ENCODE results near the gene SREBF1.

SREBF1 gene

DNA sequence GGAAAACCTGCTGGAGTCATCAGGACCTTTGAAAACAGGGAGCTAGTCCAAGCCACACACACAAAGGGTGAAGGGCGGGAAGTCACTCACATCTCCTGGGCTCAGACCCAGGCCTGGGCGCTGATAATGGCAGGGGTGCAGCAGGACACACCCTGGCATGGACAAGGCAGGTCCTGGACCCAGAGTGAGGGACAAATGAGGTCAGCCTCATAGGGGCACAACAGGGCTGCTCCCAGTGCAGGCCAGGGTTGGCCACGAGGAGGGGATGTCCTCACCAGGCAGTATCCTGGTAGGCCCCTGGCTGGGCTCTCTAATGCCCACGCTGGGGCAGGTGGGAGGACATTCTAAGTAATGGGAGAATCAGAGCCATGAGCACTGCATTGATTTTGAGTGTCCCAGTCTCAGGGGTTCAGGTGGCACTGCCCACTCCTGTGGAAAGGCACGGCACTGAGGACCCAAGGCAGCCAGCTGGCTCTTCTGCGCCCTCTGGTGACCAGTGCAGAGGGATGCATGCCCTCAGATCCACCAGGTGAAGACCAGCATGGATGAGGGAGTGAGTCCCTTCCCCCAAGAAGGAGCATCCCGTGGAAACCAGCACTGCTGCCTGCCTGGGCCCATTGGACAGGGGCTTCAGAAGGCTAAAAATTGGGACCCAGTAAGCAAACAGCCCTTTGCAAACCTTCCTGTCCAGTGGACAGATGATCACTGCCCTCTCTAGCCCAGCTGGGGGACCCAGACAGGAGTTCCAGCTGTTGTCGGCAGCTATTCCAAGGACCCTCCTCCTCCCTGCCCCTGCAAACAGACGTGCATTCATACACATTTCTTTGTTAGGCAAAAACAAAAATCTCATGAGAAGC, 23.4 kb upstream of the SREBF1 start:
- DNase-seq (ENCODE audit: low read depth in 1 of 2, low spot score in 1 of 2): peak; percentile 39 to 49

DNA sequence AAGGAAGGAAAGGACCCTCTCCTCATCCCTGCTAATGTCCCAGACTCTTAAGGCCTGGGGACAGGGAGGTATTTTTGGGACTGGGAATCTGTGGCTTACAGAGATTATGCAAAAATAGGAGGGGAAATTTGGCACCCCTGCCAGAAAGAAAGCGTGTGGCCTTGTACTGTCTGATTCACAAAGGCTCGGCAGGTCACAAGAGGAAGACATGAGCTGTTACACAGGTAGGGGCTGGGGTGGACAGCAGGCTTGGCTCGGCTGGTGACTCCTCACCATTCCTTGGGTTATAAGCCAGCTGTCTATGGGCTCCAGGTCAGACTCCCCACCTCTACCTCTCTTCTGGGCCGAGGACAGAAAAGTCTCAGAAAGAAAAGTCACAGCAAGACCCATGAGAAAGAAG, 20.7 kb upstream of the SREBF1 start:
- no peak for DNase-seq (ENCODE audit: low read depth in 1 of 2, low spot score in 1 of 2)

- DNase-seq (ENCODE audit: low read depth in 1 of 2, low spot score in 1 of 2): no peak
Measured at GRCh38 chr17:17856386-17856785, 19.6 kb upstream of the SREBF1 start.

- no peak for DNase-seq (ENCODE audit: low read depth in 1 of 2, low spot score in 1 of 2)
Measured at GRCh38 chr17:17855976-17856375, 19.2 kb upstream of the SREBF1 start.

DNA sequence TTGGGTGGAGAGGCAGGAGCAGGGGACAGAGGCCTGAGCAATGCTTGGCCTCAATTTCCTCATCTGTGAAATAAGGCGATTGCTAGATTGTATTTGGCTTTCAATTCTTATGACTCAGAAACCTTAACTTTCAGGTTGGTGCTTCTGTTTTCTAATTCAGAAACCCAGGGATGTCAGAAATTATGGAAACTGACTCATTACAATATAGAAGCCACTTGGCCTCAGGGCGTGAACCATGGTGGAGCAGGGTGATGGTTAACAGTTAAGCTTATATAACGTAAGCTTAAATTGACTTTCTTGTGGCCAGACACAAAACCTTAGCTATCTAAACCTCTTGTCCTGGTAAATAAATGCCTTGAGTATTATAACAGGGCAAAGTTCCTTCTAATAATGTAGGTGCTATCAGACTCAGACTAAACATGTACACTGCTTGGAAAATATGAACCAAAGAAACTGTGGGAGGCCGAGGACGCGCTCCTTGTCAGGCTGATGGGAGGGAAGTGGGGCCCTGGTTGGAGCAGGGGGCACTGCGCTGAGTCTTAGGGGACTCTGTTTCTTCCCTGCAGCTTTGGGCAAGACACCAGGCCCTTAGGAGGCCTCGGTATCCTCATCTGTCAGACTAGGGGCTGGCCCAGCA, 17.1 kb upstream of the SREBF1 start:
- no peak for DNase-seq (ENCODE audit: low read depth in 1 of 2, low spot score in 1 of 2)

DNA sequence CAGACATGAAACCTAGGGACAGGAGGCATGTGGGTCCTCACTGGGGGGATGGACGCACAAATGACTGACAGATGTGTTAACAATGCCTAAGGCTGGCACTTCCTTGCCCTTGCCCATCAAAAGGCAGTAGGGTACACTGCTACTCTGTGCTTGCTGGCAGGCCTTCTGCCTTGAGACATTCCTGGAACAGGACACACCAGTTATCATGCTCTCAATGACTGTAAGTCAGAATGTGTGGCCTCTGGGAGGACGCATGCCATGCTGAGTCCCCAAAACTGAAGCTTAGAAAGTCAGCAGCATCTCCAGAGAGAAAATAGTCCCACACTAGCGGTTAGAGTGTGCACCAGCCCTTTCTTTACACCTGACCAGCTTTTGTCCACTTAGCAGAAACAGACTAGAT, 16.1 kb upstream of the SREBF1 start:
- DNase-seq (ENCODE audit: low read depth in 1 of 2, low spot score in 1 of 2): no peak

DNA sequence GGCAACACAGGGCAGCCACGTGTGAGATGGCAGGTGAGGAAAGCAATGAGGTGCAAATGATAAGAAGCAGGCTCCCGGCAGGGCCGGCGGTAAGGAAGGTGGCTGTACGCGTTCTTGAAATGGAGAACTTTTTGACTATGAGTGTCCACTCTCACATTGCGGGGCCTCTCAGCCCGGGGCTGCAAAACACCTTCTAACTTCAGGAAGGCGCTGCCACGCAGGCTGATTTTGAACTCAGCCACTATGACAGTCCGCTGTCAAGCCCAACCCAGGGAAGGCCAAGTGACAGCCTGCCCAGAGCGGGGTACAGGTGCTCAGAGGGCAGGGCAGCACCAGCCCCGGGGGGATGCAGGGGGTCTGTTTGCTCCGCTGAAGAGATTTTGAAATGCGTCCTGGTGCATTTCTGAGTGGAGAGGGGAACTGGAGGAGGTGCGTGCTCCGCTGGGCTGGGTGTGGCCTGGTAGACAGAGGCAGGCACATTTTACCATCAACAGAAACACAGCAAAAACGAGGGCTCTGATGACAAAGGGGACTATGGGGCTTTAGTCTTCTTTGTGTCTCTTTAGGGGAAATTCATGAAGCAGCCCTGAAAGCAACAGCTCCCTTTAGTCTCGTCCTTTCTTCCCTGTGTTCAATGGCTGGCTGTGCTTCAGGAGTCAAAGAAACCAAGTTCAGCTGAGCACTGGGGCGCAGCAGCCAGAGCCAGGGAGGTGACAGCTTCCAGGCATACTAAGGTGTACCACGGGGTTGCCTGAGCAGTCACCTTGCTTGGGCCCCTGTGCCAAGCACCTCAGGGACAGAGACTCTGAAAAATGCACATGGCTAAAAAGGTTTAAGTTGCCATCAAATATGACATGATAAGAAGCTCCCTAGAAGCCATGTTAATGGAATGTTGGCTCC, 14.6 kb upstream of the SREBF1 start:
- no peak for DNase-seq (ENCODE audit: low read depth in 1 of 2, low spot score in 1 of 2)

- peak; percentile 20 to 26 for DNase-seq (ENCODE audit: low read depth in 1 of 2, low spot score in 1 of 2)
Measured at GRCh38 chr17:17849845-17850373, 13.1 kb upstream of the SREBF1 start.

- peak; percentile 55 to 63 for DNase-seq (ENCODE audit: low read depth in 1 of 2, low spot score in 1 of 2)
Measured at GRCh38 chr17:17849147-17849820, 12.5 kb upstream of the SREBF1 start.

DNA sequence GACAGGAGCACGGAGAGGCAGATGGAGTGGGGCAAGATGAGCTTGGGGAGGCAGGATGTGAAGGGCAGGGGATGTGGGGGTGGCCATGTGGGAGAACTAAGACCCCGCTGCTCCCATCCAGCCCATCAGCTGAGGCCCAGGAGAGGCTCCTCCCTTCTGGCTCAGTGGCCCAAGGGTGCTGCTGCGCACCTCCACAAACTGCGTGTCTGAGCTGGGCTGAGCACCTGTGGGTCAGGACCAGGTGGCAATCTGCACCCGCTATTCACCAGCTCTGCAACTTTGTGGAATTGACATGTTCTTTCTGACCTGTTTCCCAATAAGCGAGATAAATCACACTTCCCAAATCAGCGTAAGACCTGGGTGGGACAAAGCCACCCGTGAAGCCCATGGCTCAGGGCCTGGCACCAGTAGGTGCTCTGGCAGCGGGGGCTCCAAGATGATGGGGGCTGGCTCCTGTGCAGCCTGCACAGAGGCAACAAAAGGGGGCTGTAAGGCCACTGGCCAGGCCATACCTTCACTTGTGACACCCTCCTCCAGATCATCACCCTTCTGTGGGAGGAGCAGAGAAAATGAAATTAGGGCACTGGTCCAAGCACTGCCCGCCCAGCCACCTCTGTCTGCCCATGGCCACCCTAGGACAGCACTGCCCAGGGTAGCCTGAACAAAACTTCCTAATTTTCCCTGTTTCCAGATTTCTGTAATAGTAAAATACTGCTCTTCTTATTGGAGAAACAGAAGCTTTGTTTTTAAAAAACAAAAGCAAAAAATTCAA, 11.7 kb upstream of the SREBF1 start:
- DNase-seq (ENCODE audit: low read depth in 1 of 2, low spot score in 1 of 2): no peak

DNA sequence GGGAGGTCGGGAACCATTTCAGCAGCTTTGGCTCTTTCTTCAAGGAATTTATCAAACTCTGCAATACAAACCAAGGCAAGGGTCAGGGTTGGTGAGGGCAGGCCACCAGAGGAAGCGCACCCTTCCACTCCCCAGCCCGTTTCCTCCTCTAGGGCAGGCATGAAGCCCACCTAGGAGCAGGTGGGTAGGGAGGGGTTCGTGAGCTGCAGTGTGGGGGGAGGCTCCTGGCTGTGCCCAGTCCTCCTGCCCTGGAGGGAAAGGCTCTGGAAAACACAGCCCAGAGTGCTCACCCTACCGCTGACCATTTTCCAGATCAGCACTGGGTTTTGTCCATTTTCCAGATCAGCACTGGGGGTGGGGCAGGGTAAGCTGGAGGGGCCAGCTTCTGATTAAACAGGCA, 10.9 kb upstream of the SREBF1 start:
- DNase-seq (ENCODE audit: low read depth in 1 of 2, low spot score in 1 of 2): no peak

DNA sequence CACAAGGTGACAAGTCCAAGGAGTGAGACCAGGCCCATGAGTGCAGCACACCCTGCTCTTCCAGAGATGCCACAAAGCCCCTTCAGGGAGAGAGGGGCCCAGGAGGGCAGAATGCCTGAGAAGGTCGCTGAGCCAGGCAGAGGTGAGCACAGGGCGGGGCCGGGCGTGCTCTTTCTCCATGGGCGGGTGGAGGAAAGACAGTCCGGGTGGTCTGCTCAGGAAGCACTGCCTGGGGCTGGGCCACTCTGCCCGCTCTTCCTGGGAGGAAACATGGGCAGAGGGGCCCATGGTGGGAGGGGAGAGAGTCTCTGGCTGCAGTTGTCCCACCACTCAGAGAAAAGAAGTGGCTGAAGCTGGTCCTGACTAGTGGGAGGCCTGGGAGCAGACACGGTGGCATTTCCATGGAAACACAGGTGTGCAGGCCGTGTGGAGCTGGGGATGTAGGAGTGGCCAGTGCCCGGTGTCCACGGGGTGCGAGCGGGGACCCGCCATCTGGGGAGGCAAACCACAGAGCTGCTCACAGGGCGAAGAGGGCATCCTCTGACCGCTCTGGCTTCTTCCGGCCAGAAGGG, 10.4 kb upstream of the SREBF1 start:
- DNase-seq (ENCODE audit: low read depth in 1 of 2, low spot score in 1 of 2): no peak

DNA sequence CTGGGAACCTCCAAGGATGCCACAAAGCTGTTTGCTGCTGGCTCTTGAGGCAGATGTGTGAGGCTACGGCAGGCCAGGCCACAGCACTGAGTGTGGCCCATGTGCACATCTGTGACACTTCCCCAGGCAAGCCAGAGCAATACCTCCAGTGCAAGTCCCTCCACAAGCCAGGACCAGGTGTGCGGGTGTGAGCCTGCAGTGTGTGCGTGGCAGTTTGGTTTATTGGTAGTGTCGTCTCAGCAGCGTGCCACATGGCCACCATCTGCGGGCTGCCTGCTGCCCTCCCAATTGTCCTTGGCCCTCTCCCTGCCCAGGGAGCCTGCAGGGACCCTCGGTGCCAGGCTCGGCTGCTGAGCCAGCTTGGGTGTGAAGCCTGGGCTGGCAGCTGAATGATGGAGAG, 9.9 kb upstream of the SREBF1 start:
- DNase-seq (ENCODE audit: low read depth in 1 of 2, low spot score in 1 of 2): no peak

GRCh38 chr17:17846003-17846402, 9.2 kb upstream of the SREBF1 start:
- DNase-seq (ENCODE audit: low read depth in 1 of 2, low spot score in 1 of 2): no peak

DNA sequence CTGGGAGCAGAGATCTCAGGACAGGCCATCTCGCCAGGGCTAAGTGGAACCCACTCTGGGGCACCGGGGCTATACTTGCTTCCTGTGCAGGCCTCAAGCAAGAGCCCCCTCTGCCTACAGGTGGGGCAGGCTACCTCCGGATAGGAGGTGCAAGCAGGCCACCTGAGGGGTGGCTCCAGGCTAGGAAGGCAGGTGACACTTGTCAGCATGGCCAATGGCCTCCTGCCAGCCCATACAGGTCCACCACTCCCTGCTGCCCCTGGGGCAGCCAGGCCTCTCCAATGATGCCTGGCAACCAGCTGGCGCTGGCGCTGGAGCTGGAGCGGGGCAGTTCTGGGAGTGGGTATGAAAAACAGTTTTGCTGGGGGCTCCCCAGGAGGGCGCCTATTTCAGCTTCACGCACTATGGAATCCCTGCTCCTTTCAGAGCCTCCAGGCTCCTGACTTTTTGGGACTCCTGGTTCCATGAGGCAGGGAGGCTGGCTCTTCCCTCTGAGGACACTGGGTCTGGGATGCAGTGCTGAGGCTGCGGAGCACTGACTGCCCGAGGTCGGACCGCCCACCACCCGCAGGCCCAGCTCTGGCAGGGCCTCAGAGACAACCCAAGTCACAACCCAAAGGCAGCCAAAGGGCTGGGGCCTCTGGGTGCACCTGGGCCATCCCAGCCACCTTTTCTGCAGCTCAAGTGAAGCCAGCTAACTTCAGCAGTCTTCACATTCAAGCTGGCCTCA, 8.4 kb upstream of the SREBF1 start:
- no peak for DNase-seq (ENCODE audit: low read depth in 1 of 2, low spot score in 1 of 2)

DNA sequence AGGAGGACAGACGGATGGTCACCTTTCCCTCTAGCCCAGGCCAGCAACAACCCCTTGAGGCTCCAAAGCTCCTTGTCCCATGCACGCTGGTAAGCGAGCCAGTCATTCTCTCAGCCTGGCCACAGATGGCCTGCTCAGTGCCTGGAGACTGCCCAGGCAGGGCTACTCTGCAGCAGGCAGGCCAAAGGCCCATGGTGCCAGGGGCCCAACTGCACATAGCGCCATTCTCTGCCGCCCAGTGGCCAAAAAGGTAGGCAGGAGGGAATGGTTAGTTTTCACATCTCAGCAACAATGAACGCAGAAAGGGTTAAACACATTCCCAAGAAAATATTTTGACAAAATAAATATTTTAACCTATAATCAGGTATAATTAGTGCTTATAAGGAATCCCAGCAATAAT, 7.7 kb upstream of the SREBF1 start:
- DNase-seq (ENCODE audit: low read depth in 1 of 2, low spot score in 1 of 2): no peak

DNA sequence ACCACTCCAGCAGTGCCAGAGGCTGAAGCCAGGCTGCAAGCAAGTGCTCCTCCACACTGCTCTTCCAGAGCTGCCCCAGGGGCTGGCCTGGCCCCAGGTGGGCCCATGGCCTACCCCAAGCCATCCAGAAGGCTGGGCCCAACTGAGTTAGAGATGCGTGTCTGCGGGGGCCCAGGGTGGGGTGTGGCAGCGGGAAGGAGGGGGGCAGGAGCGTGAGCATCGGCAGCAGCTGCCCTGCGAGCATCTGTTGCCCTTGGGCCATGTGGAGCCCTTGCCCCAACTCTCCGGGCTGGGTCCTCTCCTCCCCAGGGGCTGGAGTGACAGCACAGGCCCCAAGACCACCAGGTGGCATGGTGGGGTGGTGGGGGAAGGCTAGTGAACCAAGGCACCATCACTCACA, 7.3 kb upstream of the SREBF1 start:
- no peak for DNase-seq (ENCODE audit: low read depth in 1 of 2, low spot score in 1 of 2)

DNA sequence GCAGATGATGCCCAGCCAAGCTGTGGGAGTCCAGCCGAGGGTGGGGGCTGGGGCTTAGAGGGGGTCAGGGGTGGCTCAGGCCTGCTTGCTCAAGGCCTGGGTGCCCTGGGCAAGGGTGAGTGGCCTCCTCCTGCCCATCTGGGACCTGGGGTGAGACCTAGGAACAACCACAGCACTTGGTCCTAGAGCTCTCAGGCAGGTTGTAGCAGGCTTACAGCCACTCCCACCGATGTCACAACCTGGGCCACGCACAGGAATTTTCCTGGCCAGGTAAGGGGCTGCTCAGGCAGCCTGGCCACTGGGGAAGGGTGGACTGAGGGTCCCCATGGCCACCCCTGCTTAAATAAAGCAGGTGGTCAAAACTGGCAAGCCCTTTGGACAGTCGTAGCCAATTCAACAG, 6.3 kb upstream of the SREBF1 start:
- DNase-seq (ENCODE audit: low read depth in 1 of 2, low spot score in 1 of 2): no peak

Measured in stimulated activated CD4-positive, alpha-beta T cell treated with anti-CD3 and anti-CD28 coated beads, Interleukin-15, amount 100 ng/mL, for 1 hour (primary cell).